Psoas muscle (tissue), 8 donors: Measurements from ENCODE around the gene FABP3. TPM values are rescaled to one million over a fixed set of nuclear protein-coding genes. Genes with fewer than 3 reads are reported as not detected.

Experiments used
- ATAC-seq, 4 donors: fragments of 200-7000 bp; cut with Tn5 transposase; one replicate each; pipeline ENCODE4 v1.9.1; 2020; ENCODE audit warnings: moderate library complexity in 3 of 4, mild to moderate bottlenecking in 2 of 4
- DNase-seq, 2 donors: peaks; one replicate each; pipeline ENCODE4 v3.0.0-alpha.2; 2020
- H3K27ac ChIP-seq: fragments of 200-600 bp; one replicate; pipeline ENCODE4 v1.8.0; 2022
- H3K27me3 ChIP-seq, 3 donors: fragments of 200-600 bp in 1 of 3; one replicate each; pipeline versions ENCODE4 v1.6.1 to v1.8.0; 2013 to 2022; ENCODE audit warnings: low read length in 2 of 3, mild to moderate bottlenecking in 2 of 3, moderate library complexity in 1 of 3; ENCODE audit not compliant: insufficient read depth in 3 of 3
- H3K36me3 ChIP-seq, 2 donors: fragments of 200-600 bp in 1 of 2; one replicate each; pipeline versions ENCODE4 v1.6.1 to v1.8.0; 2013 to 2022; ENCODE audit warnings: low read depth in 1 of 2, mild to moderate bottlenecking in 1 of 2, moderate library complexity in 1 of 2; ENCODE audit not compliant: insufficient read depth in 1 of 2
- H3K4me1 ChIP-seq: fragments of 200-600 bp; one replicate; pipeline ENCODE4 v1.8.0; 2022
- H3K4me3 ChIP-seq: fragments of 200-600 bp; one replicate; pipeline ENCODE4 v1.8.0; 2022; ENCODE audit warnings: mild to moderate bottlenecking
- H3K9me3 ChIP-seq: fragments of 200-600 bp; one replicate; pipeline ENCODE4 v1.8.0; 2022
- WGBS, 3 donors: extraction: QIAGEN DNeasy Blood & Tissue Kit; methylation state at CpG; one replicate each; pipeline versions ENCODE4 v1.1.6 to v1.1.7; 2013; 5-methylcytosine and 5-hydroxymethylcytosine counted together
- intact Hi-C, 2 donors: fragments of 100-400 bp; cut with DNase I; formaldehyde crosslinking; loops; one replicate each; pipeline versions ENCODE4 v1.11.0 to v1.14.2; 2022
- polyA plus RNA-seq, 3 donors: library from polyadenylated mRNA; stranded (reverse); fragments of 200-250 nt; gene quantifications; one replicate each; pipeline ENCODE4 v1.2.3, GENCODE V29; 2013
- total RNA-seq, 4 donors: library from RNA; stranded (reverse); fragmentation: NEBNext Ultra II Directional in 2 of 4; extraction: Animal tissue kit (Norgen Biotek cat#: 25700) in 2 of 4; gene quantifications; one replicate each; pipeline versions ENCODE4 v1.2.1 to v1.2.4, GENCODE V29; 2021 to 2023
- TF ChIP-seq, protein P1 (sequence below): fragments of 200-600 bp; IDR thresholded peaks from one replicate; pipeline ENCODE4 v1.8.0; 2022; ENCODE audit warnings: antibody characterized with exemption
- donor health status: healthy with polysubstance abuse.
- donor health status: DM: no; HTN: no; CAD: no; lungs with moderate emphysema.
- donor health status: Bipolar disorder and iron deficiency.
- donor health status: healthy.
- donor health status: DM: yes; HTN: yes; CAD: no.
- donor health status: DM: no; HTN: no; CAD: no.
- donor health status: DM: no; HTN: no; CAD: no.
- donor health status: DM: yes; HTN: yes; CAD: no.

Gene FABP3
- total and polyA plus RNA-seq, 7 donors = 467 to 4,001 (median 2,603) TPM

DNA sequence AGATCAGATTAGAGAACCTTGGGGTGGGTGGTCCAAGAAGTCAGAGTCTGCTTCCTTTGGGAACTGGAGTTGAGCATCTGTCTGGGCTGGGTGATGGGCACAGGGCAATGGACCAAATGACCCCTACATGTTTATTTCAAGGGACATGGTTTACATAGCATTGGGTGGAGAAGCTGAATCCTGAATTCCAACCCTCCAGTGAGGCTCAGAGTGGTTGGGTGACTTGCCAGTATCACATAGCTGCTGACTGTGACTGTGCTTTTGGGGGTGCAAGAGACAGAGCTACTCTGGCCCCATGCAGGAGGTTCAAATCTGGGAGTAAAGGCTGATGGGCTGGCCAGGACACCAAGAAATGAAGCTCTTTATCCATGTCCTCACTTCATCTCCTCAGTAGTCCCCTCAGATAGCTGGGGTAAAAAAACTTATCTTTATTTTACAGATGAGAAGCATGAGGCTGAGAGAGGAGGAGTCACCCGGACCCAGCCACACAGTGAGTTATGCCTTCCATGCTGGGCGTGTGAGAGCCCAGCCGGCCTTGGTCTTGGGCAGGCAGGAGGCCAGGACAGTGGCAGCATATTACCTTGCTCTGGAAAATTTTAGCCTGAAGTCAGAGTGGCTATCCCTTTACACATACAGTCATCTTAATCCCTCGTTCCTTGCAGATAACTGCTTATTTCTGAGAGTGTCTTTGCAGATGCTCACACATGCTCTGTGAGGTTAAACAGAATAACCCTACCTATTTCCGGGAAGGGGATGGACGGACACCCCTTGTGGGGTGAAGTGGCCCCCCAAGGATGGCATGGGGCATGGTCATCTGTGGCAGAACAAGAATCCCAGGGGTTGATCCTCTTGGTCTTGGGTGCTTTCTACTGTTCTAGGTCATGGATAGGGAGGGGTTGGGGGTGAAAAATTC lies 37.3 kb upstream of the FABP3 start:
- ATAC-seq = no peak
- H3K27ac ChIP-seq = no peak overlapping the region
- no peak for DNase-seq
- no peak overlapping the region for H3K4me3 ChIP-seq
- H3K27me3 ChIP-seq = peaks cover 0 to 3% (median 1%) of the 10 kb centered on the region in 3 donors
- H3K9me3 ChIP-seq = no peaks in the 10 kb centered on the region
- peaks cover 4% of the 10 kb centered on the region for H3K4me1 ChIP-seq
- intact Hi-C loops = no loop called here
- TF ChIP-seq, protein P1, sequence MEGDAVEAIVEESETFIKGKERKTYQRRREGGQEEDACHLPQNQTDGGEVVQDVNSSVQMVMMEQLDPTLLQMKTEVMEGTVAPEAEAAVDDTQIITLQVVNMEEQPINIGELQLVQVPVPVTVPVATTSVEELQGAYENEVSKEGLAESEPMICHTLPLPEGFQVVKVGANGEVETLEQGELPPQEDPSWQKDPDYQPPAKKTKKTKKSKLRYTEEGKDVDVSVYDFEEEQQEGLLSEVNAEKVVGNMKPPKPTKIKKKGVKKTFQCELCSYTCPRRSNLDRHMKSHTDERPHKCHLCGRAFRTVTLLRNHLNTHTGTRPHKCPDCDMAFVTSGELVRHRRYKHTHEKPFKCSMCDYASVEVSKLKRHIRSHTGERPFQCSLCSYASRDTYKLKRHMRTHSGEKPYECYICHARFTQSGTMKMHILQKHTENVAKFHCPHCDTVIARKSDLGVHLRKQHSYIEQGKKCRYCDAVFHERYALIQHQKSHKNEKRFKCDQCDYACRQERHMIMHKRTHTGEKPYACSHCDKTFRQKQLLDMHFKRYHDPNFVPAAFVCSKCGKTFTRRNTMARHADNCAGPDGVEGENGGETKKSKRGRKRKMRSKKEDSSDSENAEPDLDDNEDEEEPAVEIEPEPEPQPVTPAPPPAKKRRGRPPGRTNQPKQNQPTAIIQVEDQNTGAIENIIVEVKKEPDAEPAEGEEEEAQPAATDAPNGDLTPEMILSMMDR = no peak
- H3K36me3 ChIP-seq = no peaks in the 10 kb centered on the region
- 44 to 62% (median 50%) methylated on average over 6 of the region's 6 CpGs for WGBS, 3 donors

DNA sequence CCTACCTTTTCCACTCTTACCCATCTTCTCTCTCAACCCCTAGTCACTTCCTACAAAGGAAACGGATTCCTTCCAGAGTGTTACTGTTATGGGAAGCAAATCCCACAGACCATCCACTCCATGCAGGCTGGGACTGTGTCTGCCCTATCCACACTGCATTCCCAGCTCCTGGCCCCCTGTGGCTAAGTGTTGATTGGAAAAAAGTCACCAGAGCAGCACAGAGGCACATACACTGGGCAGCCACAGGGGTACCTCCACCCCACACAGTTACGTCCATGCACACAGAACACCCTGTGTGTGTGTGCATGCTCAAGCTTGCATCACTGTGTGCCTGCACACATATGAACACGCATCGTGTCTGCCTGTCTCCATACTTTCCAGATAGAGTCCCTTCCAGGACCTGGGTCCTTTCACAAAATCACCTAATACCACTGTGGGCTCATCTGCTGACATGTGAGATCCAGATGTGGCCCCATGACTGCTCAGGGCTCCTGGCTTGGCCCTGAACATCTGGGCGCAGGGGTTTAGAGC lies 36.0 kb upstream of the FABP3 start:
- H3K9me3 ChIP-seq = no peaks in the 10 kb centered on the region
- 92 to 95% (median 92%) methylated on average over 5 of the region's 5 CpGs for WGBS, 3 donors
- no peak overlapping the region for H3K27ac ChIP-seq
- ATAC-seq (no peak), DNase-seq (no peak)
- peaks cover 0 to 2% (median 1%) of the 10 kb centered on the region in 3 donors for H3K27me3 ChIP-seq
- H3K4me3 ChIP-seq = no peak overlapping the region
- H3K4me1 ChIP-seq = no peaks in the 10 kb centered on the region
- intact Hi-C loops = no loop called here
- TF ChIP-seq, protein P1 = no peak
- no peaks in the 10 kb centered on the region for H3K36me3 ChIP-seq

GRCh38 chr1:31407029-31407626 lies 34.3 kb upstream of the FABP3 start:
- intact Hi-C loops = no loop called here
- H3K4me1 ChIP-seq = no peaks in the 10 kb centered on the region
- peaks cover 0 to 1% (median 0%) of the 10 kb centered on the region in 3 donors for H3K27me3 ChIP-seq
- no peak overlapping the region for H3K27ac ChIP-seq
- DNase-seq (no peak), ATAC-seq (no peak)
- WGBS, 3 donors = 67 to 80% (median 67%) methylated on average over 16 to 18 of the region's 18 CpGs
- TF ChIP-seq, protein P1 = no peak
- no peak overlapping the region for H3K4me3 ChIP-seq
- no peaks in the 10 kb centered on the region for H3K9me3 ChIP-seq
- H3K36me3 ChIP-seq = no peaks in the 10 kb centered on the region

- Histone ChIP-seq H3K4me1 (no peaks in the 10 kb centered on the region), H3K36me3 (no peaks in the 10 kb centered on the region), H3K4me3 (no peak overlapping the region), H3K27ac (no peak overlapping the region), H3K27me3 (peaks cover 0 to 1% (median 0%) of the 10 kb centered on the region in 3 donors), H3K9me3 (no peaks in the 10 kb centered on the region)
- WGBS, 3 donors = 50 to 59% (median 59%) methylated on average over 6 of the region's 6 CpGs
- DNase-seq = no peak
- ATAC-seq = peak in 3 of 4 donors; percentile 52 to 55 (median 54)
- TF ChIP-seq, protein P1 = no peak
- intact Hi-C loops = no loop called here
These were observed 32.8 kb upstream of the FABP3 start for GRCh38 chr1:31405578-31406245.
